UCSD-AML1 (cell line): ENCODE data around the gene ZNF839.
"Not testable (repeated sequence)": the region's sequence is repeated elsewhere in the genome, so short reads cannot be mapped to it uniquely, and the experiment has no call there.

Source experiments
- DNase-seq: peaks from one replicate; lab custom pipeline; 2025; ENCODE audit not compliant: unreplicated experiment; lab: John Stamatoyannopoulos, UW

The ZNF839 gene

DNA sequence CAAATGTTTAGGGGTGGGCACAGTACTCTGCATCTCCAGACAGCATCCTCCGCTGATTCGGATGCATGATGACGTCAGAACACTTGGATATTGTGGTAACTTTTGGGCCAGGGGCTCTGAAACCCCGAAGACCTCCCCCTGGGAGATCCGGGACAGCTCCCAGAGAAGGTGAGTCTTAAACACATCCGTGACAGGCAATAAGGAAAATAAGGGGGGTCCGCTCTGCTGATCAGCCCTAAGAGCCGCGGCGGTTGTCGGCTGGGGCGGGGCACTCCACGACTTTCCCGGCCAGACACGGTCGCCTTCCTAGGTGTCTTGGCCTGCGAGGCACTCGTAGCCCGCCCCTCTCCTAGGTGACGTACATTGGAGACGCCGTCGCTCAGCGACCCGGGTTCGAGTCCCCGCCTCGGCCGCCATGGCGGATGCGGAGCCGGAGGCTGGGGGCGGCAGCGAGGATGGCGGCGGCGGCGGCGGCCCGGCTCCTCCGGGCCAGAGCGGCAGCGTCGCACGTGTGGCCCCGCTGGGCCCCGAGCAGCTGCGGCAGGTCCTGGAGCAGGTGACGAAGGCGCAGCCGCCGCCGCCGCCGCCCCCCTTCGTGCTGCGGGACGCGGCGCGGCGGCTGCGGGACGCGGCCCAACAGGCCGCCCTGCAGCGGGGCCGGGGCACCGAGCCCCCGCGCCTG is at the start of gene ZNF839:
TSS of gene ZNF839 (plus strand) at position 396 of the 682 bp plus-strand sequence. CDS start at position 416, 20 bp downstream.
- DNase-seq, result peak; percentile 89

GRCh38 chr14:102272392-102272791 is 47.2 kb upstream of the ZNF839 start:
- no peak for DNase-seq

GRCh38 chr14:102275866-102276265 is 43.7 kb upstream of the ZNF839 start:
- no peak for DNase-seq

DNA sequence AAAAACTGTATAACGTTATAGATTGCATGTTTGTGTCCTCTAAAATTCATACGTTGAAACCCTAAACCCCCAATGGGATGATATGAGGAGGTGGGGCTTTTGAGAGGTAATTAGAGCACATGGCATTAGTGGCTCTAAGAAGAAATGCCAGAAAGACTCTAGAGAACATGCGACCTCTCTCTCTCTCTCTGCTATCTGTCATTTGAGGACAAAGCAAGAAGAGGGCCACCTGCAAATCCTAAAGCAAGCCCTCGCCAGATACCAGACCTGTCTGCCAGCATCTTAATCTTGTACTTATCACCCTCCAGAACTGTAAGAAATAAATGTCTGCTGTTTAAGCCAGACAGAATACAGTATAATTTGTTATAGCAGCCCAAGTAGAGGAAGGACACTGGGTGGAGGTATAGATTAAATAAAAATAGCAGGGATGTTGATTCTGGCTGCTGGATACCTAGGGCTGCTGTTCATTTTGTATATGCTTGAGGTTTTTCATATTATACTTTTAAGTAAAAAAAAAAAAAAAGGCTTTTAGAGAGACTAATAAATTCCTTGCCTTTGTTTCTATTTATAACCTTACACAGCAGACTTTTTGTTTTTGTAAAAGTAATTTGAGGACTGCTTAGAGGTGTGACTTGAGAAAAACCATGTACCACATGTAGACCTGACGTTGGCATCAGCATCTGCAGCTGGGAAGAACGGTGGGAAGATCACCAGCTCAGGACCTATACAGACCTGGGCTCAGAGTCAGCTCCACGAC is 41.5 kb upstream of the ZNF839 start:
- DNase-seq, result no peak

DNA sequence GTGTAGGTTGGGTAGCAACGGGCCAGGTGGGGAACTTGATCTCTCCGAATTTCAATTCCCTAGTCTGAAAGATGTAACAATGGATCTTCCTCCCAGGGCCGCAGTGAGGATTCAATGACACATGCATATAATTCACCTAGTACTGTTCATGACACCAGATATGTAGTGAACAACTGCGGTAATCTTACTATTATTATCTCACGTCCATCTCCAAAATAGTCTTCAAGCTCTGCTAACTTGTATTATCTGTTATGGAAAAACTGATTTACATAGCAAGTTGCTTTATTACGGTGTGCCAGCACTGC is 41.0 kb upstream of the ZNF839 start:
- no peak for DNase-seq

DNA sequence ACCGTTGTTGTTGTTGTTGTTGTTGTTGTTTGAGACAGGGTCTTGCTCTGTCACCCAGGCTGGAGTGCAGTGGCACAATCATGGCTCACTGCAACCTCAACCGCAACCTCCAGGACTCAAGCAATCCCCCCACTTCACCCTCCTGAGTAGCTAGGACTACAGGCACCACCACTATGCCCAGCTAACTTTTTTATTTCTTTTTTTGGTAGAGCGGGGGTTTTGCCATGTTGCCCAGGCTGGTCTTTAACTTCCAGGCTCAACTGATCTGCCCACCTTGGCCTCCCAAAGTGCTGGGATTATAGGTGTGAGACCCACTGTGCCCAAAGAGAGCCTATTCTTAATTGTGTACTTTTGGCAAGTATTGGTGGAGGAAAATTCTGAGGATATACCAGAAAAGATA is 40.3 kb upstream of the ZNF839 start:
- DNase-seq, result no peak

- no peak for DNase-seq
Observed at GRCh38 chr14:102279688-102280348, 39.7 kb upstream of the ZNF839 start.

- DNase-seq, result no peak
Observed at GRCh38 chr14:102280376-102280962, 39.1 kb upstream of the ZNF839 start.

GRCh38 chr14:102282751-102283465 is 36.6 kb upstream of the ZNF839 start:
- DNase-seq, result no peak

GRCh38 chr14:102283631-102284129 is 35.9 kb upstream of the ZNF839 start:
- no peak for DNase-seq

DNA sequence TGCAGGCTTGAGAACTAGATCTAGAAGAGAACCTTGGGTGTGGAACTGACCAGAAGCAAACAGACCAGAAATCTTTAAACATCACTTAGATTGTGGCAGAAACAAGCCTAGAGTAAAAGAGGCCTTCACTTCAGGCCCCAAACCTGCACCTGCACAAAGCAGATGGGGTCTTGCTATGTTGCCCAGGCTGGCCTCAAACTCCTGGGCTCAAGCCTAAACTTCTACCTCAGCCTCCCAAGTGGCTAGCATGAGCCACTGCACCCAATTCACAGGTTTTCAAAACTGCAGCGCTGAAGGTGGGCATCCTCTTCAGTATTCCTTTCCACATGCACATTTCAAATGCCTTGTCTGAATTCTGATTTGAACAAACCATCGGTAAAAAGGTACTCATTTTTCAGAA is 34.4 kb upstream of the ZNF839 start:
- DNase-seq, result no peak

DNA sequence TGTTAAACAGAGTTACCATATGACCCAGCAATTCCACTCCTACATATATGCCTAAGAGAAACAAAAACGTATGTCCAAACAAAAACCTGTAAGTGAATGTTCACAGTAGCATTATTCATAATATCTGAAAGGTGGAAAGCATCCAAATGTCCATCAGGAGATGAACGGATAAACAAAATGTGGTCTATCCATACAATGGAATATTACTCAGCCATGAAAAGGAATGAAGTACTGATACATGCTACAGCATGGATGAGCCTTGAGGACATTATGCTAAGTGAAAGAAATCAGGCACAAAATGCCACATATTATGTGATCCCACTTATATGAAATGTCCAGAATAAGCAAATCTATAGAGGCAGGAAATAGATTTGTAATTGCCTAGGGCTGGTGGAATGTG is 31.4 kb upstream of the ZNF839 start:
- no peak for DNase-seq

DNA sequence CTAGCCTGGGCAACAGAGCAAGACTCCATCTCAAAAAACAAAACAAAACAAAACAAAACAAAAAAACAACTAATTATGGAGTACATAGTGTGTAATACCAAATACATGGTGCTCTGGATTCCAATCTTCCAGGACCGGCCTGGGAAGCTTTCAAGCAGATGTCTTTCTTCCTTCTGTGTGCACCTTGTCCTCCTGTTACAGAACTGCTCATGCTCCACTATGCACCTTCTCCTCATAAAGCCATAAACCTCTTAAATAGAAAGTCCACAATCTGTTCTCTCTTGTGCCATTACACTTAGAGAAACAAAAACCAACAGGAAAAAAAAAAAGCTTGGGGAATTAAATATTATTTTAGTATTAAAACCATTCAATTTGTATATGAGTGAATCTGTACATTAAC is 27.1 kb upstream of the ZNF839 start:
- DNase-seq, result no peak

- no peak for DNase-seq
Observed at GRCh38 chr14:102293781-102294180, 25.8 kb upstream of the ZNF839 start.

GRCh38 chr14:102295270-102295669 is 24.3 kb upstream of the ZNF839 start:
- DNase-seq, result no peak

DNA sequence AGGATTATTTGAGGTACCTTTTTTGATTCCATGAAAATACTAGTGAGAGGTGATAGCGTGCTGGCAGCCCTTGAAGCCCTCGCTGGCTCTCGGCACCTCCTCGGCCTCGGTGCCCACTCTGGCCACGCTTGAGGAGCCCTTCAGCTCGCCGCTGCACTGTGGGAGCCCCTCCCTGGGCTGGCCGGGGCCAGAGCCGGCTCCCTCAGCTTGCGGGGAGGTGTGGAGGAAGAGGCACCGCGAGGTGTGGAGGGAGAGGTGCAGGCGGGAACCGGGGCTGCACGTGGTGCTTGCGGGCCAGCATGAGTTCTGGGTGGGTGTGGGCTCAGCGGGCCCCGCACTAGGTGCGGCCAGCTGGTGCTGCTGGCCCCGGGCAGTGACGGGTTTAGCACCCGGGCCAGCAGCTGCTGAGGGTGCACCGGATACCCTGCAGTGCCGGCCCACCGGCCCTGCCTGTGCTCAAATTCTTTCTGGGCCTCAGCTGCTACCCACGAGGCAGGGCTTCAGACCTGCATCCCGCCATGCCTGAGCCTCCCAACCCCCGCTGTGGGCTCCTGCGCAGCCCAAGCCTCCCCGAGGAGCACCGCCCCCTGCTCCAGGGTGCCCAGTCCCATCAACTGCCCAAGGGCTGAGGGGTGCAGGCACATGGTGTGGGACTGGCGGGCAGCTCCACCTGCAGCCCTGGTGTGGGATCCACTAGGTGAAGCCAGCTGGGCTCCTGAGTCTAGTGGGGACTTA is 21.9 kb upstream of the ZNF839 start:
- DNase-seq, result no peak

- not testable (repeated sequence) for DNase-seq
Observed at GRCh38 chr14:102298303-102299070, 21.1 kb upstream of the ZNF839 start.

DNA sequence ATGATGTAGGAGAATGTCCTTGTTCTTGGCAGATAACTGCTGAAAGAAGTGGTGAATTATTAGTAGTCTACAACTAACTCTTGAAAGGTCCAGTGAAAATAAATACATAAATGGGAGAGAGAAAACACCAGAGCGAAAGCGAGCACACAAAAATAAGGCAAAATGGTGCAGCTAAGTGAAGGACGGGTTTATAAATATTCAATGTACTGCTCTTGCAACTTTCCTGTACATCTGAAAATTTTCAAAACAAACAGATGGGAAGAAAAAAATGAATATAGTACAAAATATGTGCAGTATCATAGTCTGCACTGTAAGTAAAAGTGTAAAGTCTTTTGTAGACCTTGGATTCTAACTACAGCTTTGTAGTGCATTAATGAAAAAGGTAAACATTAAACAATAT is 15.9 kb upstream of the ZNF839 start:
- DNase-seq, result no peak

- DNase-seq, result peak; percentile 98
Observed at GRCh38 chr14:102304611-102305506, 14.7 kb upstream of the ZNF839 start, which contains the start of gene MOK. TSS of gene MOK (minus strand) at chr14:102305164. CDS start at chr14:102304968, 196 bp downstream.
